Daoy (cell line): Measurements from ENCODE around the gene COG8. TPM values are rescaled to one million over a fixed set of nuclear protein-coding genes. Genes with fewer than 3 reads are reported as not detected.

Source experiments
- DNase-seq: peaks from one replicate; pipeline ENCODE4 v3.0.0-alpha.2; 2015; ENCODE audit warnings: low read depth
- total RNA-seq: library from RNA; depleted of rRNA; stranded (reverse); fragments of >200 nt; shearing (Covaris generic); gene quantifications from 2 replicates; pipeline ENCODE4 v1.2.3, GENCODE V29; 2014

The COG8 gene
- total RNA-seq, 1 experiment from 2014 or later: 31.8 TPM

- DNase-seq: no peak
These were observed 6.6 kb upstream of the COG8 start for GRCh38 chr16:69345923-69346322.

- DNase-seq: no peak
These were observed 4.8 kb upstream of the COG8 start for GRCh38 chr16:69344171-69344570.

GRCh38 chr16:69340095-69340644, 806 bp upstream of the COG8 start:
- DNase-seq: no peak

- DNase-seq: no peak
These were observed 641 bp downstream of the COG8 start for GRCh38 chr16:69338557-69339288.

- no peak for DNase-seq
These were observed 4.7 kb downstream of the COG8 start for GRCh38 chr16:69334696-69335095.

- peak; percentile 96 for DNase-seq
These were observed 8.9 kb downstream of the COG8 start, which contains the start of gene PDF for GRCh38 chr16:69330286-69331109. Gene PDF, minus strand, starts transcription at chr16:69330588. Its CDS starts 18 bp downstream, at chr16:69330570.

- no peak for DNase-seq
These were observed 9.7 kb downstream of the COG8 start for GRCh38 chr16:69329369-69330285.

- DNase-seq: peak; percentile 54
These were observed 10.5 kb downstream of the COG8 start for GRCh38 chr16:69328854-69329316.

- no peak for DNase-seq
These were observed 11.6 kb downstream of the COG8 start for GRCh38 chr16:69327585-69328310.

- no peak for DNase-seq
These were observed 13.0 kb downstream of the COG8 start for GRCh38 chr16:69326172-69326873.

- DNase-seq: no peak
These were observed 13.6 kb downstream of the COG8 start for GRCh38 chr16:69325784-69326171.

- DNase-seq: no peak
These were observed 14.6 kb downstream of the COG8 start for GRCh38 chr16:69324585-69325253.

- no peak for DNase-seq
These were observed 15.3 kb downstream of the COG8 start for GRCh38 chr16:69324013-69324531.

- DNase-seq: no peak
These were observed 15.9 kb downstream of the COG8 start for GRCh38 chr16:69323415-69323814.

- no peak for DNase-seq
These were observed 17.0 kb downstream of the COG8 start for GRCh38 chr16:69322343-69322742.

GRCh38 chr16:69321080-69321479, 18.3 kb downstream of the COG8 start:
- DNase-seq: no peak

- DNase-seq: no peak
These were observed 18.7 kb downstream of the COG8 start for GRCh38 chr16:69320740-69321073.

GRCh38 chr16:69319826-69320739, 19.3 kb downstream of the COG8 start:
- no peak for DNase-seq
